GM19025 (cell line): ENCODE measurements around the gene LMBRD2.

Experiments used
- ATAC-seq: cut with Tn5 transposase; IDR thresholded peaks from one replicate; pipeline ENCODE4 v1.9.1; 2021; ENCODE audit warnings: mild to moderate bottlenecking, low read depth, moderate library complexity; ENCODE audit not compliant: unreplicated experiment

Gene LMBRD2

GRCh38 chr5:36055984-36056383, 95.7 kb downstream of the LMBRD2 start:
- no peak for ATAC-seq

- no peak for ATAC-seq
These were observed 97.0 kb downstream of the LMBRD2 start for GRCh38 chr5:36054647-36055046.

GRCh38 chr5:36052538-36052937, 99.1 kb downstream of the LMBRD2 start:
- no peak for ATAC-seq

GRCh38 chr5:36049949-36050348, 101.7 kb downstream of the LMBRD2 start:
- ATAC-seq, result no peak
